GM08714 (cell line): ENCODE data around the gene NOXO1.
"Not testable (repeated sequence)": the region's sequence is repeated elsewhere in the genome, so short reads cannot be mapped to it uniquely, and the experiment has no call there.

Experiments used
- H3K4me3 ChIP-seq: fragments of 200-500 bp; sonication (Bioruptor generic); 2 replicates; pipeline ENCODE4 v1.5.1; 2014; ENCODE audit warnings: mild to moderate bottlenecking, low read length, inconsistent platforms
- ZNF274 ChIP-seq: IDR thresholded peaks from 2 replicates; pipeline ENCODE4 v1.6.1; 2012; ENCODE audit warnings: mild to moderate bottlenecking, low read depth, low read length

Gene NOXO1

GRCh38 chr16:1959269-1960039 lies 21.8 kb downstream of the NOXO1 start, which contains the start of gene NDUFB10:
NDUFB10 (plus strand) TSS chr16:1959538; CDS start chr16:1959625, 87 bp downstream.
- TF ChIP-seq ZNF274: no peak
- H3K4me3 ChIP-seq: peak within 1 kb of the TSS; percentile 88

GRCh38 chr16:1958715-1959268 lies 22.5 kb downstream of the NOXO1 start:
- TF ChIP-seq ZNF274: no peak
- no peak overlapping the region; the same call in 1 of the 2 replicates for H3K4me3 ChIP-seq

- not testable (repeated sequence) for H3K4me3 ChIP-seq
These were observed 23.2 kb downstream of the NOXO1 start for GRCh38 chr16:1958143-1958491.

- not testable (repeated sequence) for H3K4me3 ChIP-seq
These were observed 23.7 kb downstream of the NOXO1 start for GRCh38 chr16:1957434-1958142.

GRCh38 chr16:1953734-1954133 lies 27.5 kb downstream of the NOXO1 start:
- no peak for TF ChIP-seq ZNF274

GRCh38 chr16:1950559-1950958 lies 30.7 kb downstream of the NOXO1 start:
- no peak for TF ChIP-seq ZNF274
- H3K4me3 ChIP-seq: no peak overlapping the region

More at GRCh38 chr16:1953734-1954133, 27.5 kb downstream of the NOXO1 start:
- no peak overlapping the region for H3K4me3 ChIP-seq

- no peak for TF ChIP-seq ZNF274
These were observed 31.2 kb downstream of the NOXO1 start for GRCh38 chr16:1950047-1950446.

GRCh38 chr16:1949507-1949906 lies 31.8 kb downstream of the NOXO1 start:
- TF ChIP-seq ZNF274: no peak
- H3K4me3 ChIP-seq: no peak overlapping the region

More at GRCh38 chr16:1950047-1950446, 31.2 kb downstream of the NOXO1 start:
- no peak overlapping the region for H3K4me3 ChIP-seq

GRCh38 chr16:1947369-1947670 lies 33.9 kb downstream of the NOXO1 start:
- no peak for TF ChIP-seq ZNF274

GRCh38 chr16:1946495-1947368 lies 34.5 kb downstream of the NOXO1 start:
- no peak overlapping the region for H3K4me3 ChIP-seq
- TF ChIP-seq ZNF274: no peak

More at GRCh38 chr16:1947369-1947670, 33.9 kb downstream of the NOXO1 start:
- no peak overlapping the region for H3K4me3 ChIP-seq

- TF ChIP-seq ZNF274: no peak
- no peak overlapping the region for H3K4me3 ChIP-seq
These were observed 35.5 kb downstream of the NOXO1 start for GRCh38 chr16:1945559-1946391.

- H3K4me3 ChIP-seq: no peak overlapping the region
- TF ChIP-seq ZNF274: no peak
These were observed 36.6 kb downstream of the NOXO1 start for GRCh38 chr16:1944612-1945199.
